Aortic smooth muscle cell (primary cell): ENCODE measurements around the gene VGF. TPM values are rescaled to one million over a fixed set of nuclear protein-coding genes. Genes with fewer than 3 reads are reported as not detected.

ENCODE experiments used
- total RNA-seq: library from RNA; depleted of rRNA; stranded (reverse); fragments of >200 nt; gene quantifications from 2 replicates; pipeline ENCODE4 v1.2.3, GENCODE V29; 2014

Gene VGF
- total RNA-seq, result 0.13 TPM in 1 of 2 replicates, not detected in the other

GRCh38 chr7:101165075-101165957 is at the start of gene VGF:
Gene VGF (minus strand): TSS chr7:101165569. CDS start chr7:101164843, 726 bp downstream.

GRCh38 chr7:101200862-101201599 is 35.7 kb upstream of the VGF start, which contains the start of gene MOGAT3:
Gene MOGAT3 (minus strand): TSS chr7:101201036. CDS start chr7:101200854, 182 bp downstream.

GRCh38 chr7:101180130-101180755 is 14.9 kb upstream of the VGF start, which contains the start of gene NAT16:
Gene NAT16 (minus strand): TSS chr7:101180293. CDS start chr7:101174807, 5,486 bp downstream.

GRCh38 chr7:101153969-101154692 is 11.2 kb downstream of the VGF start, which contains the start of gene AP1S1:
Gene AP1S1 (plus strand): TSS chr7:101154476. CDS start chr7:101154515, 39 bp downstream.

GRCh38 chr7:101126651-101127459 is 38.5 kb downstream of the VGF start, which contains the start of gene SERPINE1:
Gene SERPINE1 (plus strand): TSS chr7:101127104. CDS start chr7:101128394, 1,290 bp downstream.

Other genes starting within 250 kb of the VGF start
- not detected in 2 replicates for gene MUC3A, start 216.0 kb downstream of the VGF start, total RNA-seq
- gene MUC12, start 196.0 kb downstream of the VGF start, total RNA-seq, result 0.13 and 0.37 TPM in 2 replicates
- under 0.01 TPM in 1 of 2 replicates, not detected in the other for gene MUC17, start 145.5 kb downstream of the VGF start, total RNA-seq
- 21.1 and 23.5 TPM in 2 replicates for gene TRIM56, start 80.1 kb downstream of the VGF start, total RNA-seq
- 413 and 548 TPM in 2 replicates for gene SERPINE1, start 38.5 kb downstream of the VGF start, total RNA-seq
- gene AP1S1, start 11.1 kb downstream of the VGF start, total RNA-seq, result 142 and 151 TPM in 2 replicates
- gene NAT16, start 14.7 kb upstream of the VGF start, total RNA-seq, result not detected in 2 replicates
- gene MOGAT3, start 35.5 kb upstream of the VGF start, total RNA-seq, result not detected in 2 replicates
- 61.0 and 65.7 TPM in 2 replicates for gene PLOD3, start 52.0 kb upstream of the VGF start, total RNA-seq
- 97.1 and 98.0 TPM in 2 replicates for gene ZNHIT1, start 52.6 kb upstream of the VGF start, total RNA-seq
- gene CLDN15, start 72.2 kb upstream of the VGF start, total RNA-seq, result 1.4 and 1.8 TPM in 2 replicates
- 327 and 414 TPM in 2 replicates for gene FIS1, start 79.5 kb upstream of the VGF start, total RNA-seq
- gene IFT22, start 156.2 kb upstream of the VGF start, total RNA-seq, result 26.8 and 29.9 TPM in 2 replicates
- gene COL26A1, start 197.3 kb upstream of the VGF start, total RNA-seq, result 0.12 TPM in 1 of 2 replicates, not detected in the other